Medulla oblongata (tissue), 1 donor: Measurements from ENCODE around the gene RPL13A.

Source experiments
- DNase-seq: peaks from one replicate; pipeline ENCODE4 v3.0.0-alpha.2; 2015; ENCODE audit errors: extremely low spot score

The RPL13A gene

GRCh38 chr19:49481020-49481683 lies 6.3 kb upstream of the RPL13A start:
- no peak for DNase-seq

DNA sequence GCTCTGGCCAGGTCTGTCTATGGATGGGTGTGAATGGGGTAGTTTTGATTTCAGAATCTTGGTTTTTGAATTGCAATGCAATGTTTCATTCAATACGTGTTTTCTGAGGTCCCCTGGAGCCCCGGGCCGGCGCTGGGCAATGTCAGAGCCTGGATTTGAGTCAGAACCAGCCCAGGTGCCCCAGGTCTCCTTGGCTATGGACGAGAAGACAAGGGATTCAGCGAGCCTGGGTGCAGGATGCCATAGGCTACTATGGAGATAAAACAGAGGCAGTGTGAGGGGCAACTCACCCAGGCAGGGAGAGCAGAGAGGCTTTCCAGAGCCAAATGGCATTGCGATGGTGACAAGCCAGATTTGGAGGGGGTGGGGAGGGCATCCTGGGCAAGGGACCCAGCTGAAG lies 1.2 kb upstream of the RPL13A start:
- no peak for DNase-seq

GRCh38 chr19:49486710-49487276 lies 615 bp upstream of the RPL13A start:
- DNase-seq, result no peak

- no peak for DNase-seq
Observed at GRCh38 chr19:49488046-49488862, 846 bp downstream of the RPL13A start.

DNA sequence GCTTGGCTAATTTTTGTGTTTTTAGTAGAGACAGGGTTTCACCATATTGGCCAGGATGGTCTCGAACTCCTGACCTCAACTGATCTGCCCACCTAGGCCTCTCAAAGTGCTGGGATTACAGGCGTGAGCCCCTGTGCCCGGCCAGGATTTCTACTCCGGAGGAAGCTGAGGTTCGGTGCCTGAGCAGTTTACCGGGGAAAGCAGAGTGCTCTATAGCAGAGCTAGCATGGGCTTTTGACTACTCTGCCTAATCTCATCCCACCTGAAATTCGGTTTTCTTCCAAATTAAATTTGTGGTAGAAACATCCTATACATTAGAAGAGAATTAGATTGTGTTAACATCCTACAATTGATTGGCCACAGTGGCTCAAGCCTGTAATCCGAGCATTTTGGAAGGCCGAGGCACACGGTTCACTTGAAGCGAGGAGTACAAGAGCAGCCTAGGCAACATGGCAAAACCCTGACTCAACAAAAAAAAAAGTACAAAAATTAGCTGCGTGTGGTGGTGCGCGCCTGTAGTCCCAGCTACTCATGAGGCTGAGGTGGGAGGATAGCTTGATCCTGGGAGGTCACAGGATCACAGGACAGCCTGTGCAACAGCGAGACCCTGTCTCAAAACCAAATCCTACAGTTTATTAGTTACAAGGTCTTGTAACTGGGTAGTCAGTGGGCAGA lies 1.6 kb downstream of the RPL13A start:
- DNase-seq, result no peak

DNA sequence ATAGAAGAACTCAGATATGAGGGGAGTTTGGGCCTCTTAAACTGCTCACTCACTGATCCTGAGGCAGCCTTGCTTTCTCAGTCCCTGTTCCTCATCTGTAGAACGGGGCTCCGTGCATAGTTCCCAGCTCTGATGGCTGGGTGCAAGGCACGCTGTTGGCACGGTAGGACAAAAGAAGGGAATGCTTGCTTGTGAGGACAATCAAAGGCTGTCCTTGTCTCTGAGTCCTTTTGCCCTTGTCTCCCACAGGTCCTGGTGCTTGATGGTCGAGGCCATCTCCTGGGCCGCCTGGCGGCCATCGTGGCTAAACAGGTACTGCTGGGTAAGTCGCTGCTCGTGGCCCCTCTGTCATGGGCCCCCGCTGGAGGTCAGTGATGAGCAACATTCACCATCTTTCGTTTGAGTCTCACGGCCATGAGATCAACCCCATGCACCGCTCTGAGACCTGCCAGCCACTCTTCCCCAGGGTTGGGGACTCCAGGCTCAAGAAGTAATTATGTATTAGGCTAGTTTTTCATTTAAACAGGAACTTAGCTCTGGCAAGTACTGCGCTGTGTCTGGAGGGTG lies 2.3 kb downstream of the RPL13A start:
- no peak for DNase-seq

GRCh38 chr19:49490287-49491029 lies 3.0 kb downstream of the RPL13A start:
- DNase-seq, result no peak

GRCh38 chr19:49491030-49491803 lies 3.8 kb downstream of the RPL13A start:
- DNase-seq, result no peak

DNA sequence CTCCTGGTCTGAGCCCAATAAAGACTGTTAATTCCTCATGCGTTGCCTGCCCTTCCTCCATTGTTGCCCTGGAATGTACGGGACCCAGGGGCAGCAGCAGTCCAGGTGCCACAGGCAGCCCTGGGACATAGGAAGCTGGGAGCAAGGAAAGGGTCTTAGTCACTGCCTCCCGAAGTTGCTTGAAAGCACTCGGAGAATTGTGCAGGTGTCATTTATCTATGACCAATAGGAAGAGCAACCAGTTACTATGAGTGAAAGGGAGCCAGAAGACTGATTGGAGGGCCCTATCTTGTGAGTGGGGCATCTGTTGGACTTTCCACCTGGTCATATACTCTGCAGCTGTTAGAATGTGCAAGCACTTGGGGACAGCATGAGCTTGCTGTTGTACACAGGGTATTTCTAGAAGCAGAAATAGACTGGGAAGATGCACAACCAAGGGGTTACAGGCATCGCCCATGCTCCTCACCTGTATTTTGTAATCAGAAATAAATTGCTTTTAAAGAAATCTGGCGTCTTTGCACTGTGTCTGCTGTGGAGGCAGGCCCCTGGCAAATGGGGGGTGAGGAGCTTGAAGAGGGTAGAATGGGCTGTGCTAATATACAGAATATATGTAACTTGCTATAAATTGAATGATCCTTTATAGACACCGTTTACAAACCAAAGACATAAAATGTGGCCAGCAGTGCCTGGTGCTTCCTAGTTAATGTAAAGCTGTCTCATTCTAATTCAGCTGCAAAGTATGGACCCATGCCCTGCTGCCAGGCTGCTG lies 4.6 kb downstream of the RPL13A start:
- no peak for DNase-seq

DNA sequence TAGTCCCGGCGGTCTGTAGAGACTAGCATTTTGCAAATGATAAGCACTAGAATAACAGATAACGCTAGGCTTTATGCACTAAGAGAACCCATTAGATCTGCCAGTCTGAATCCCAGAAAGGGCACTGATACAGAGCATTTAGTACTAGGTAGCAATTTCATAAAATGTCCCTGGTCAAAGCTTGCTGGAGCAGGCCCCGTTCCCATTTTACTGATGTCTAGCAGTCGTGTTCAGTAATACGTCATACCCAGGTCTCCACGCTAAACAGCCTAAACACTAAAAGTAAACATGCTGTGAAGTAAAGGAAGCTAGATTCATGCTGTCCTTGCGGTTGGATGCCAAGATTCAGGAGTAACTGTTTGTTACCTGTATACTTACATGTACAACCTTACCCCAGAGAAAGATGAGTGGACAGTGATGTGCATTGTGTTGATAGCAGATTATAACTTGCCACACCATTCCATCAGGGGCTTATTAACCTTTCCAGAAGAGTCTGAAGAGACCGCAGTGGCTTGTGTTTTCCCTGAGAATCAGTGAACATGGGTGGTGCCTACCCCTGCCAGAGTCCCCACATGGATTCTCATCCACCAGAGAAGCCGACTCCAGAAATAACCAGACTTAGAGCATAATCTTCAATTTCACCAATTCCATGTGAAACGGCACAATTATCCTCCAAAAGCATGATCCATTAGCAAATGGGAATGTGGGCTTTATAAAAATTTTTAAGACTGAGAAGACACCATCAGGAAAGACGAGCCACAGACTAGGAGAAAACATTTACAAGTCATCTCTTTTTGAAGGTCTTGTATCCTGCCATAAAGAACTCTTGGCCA lies 5.4 kb downstream of the RPL13A start:
- no peak for DNase-seq

DNA sequence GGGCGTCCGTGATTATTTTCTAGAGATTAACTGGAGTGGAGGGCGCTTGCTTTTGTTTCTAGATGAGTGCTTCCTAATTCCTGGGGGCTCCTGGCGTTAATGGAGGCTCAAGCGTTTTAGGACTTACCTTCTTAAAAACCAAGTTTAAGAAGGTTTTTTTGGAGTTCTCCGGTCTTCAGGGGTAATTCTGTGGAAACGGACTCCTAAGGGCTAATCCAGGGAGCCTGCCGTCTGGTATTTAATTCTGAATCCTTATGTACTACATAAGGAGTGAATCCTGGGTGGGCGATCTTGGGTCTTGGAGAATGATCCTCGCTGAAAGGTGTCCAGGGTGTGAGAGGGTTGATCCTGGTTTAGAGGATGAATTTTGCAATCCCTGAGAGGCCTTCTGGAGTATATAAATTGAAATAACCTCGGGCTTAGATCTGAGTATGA lies 9.2 kb downstream of the RPL13A start:
- no peak for DNase-seq

- peak; percentile 59 for DNase-seq
Observed at GRCh38 chr19:49497047-49497788, 9.8 kb downstream of the RPL13A start.

DNA sequence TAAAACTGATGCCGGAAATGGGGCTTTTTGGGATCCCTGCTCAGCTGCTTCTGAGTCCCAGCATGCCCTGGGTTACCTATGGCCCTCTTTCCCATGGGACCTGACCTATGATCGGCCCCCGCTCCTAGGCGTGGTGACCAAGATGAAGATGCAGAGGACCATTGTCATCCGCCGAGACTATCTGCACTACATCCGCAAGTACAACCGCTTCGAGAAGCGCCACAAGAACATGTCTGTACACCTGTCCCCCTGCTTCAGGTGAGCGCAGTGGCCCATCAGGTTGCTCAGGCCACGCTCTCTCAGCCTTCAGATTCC lies 10.3 kb downstream of the RPL13A start:
- DNase-seq, result no peak

DNA sequence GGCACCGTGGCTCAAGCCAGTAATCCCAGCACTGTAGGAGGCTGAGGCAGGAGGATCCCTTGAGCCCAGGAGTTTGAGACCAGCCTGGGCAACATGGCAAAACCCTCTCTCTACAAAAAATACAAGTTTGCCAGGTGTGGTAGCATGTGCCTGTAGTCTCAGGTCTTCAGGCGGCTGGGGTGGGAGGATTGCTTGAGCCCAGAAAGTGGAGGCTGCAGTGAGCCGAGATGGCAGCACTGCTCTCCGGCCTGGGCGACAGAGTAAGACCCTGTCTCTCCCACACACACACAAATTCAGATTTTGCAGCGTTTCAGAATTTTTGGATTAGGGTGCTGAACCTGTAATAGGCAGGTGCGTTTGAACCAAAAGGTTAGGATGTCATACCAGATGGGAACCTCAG lies 11.1 kb downstream of the RPL13A start:
- no peak for DNase-seq

GRCh38 chr19:49499030-49499670 lies 11.7 kb downstream of the RPL13A start:
- no peak for DNase-seq

DNA sequence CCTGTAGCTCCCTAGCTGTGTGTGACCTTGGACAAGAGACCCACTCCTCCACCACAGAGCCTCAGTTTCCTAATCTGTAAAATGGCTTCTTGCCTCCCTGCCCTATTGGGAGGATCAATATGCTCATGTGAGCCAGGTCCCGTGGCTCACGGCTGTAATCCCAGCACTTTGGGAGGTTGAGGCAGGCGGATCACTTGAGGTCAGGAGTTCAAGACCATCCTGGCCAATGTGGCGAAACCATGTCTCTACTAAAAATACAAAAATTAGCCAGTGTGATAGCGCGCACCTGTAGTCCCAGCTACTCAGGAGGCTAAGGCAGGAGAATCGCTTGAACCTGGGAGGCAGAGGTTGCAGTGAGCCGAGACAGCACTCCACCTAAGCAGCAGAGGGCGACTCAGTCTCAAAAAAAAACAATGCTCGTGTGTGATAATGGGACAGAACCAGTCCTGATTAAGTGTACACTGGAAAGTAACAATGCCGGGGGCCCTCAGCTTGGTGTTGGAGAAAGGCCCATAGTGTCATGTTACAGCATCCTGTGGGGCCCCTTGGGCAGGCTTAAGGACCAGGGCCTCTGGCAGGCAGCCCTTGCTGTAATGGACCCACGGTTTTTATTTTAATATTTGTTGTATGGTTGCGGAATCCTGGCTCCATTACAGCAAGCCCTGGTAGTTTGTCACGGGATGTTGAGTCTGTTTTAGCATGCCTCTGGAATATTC lies 15.6 kb downstream of the RPL13A start:
- DNase-seq, result peak; percentile 53

- no peak for DNase-seq
Observed at GRCh38 chr19:49503582-49503962, 16.2 kb downstream of the RPL13A start.
